ACC112 (cell line): Measurements from ENCODE around the gene DTYMK.

Experiments
- H2AFZ ChIP-seq: fragments of 200-600 bp; sonication (generic); one replicate; pipeline ENCODE4 v1.6.0; 2017; ENCODE audit warnings: antibody characterized with exemption, low read length; ENCODE audit not compliant: unreplicated experiment
- H3K27ac ChIP-seq: fragments of 200-600 bp; sonication (generic); 2 replicates; pipeline ENCODE4 v1.5.1; 2014; ENCODE audit warnings: low read depth, mild to moderate bottlenecking, antibody characterized with exemption, low read length, moderate library complexity
- H3K27me3 ChIP-seq: fragments of 200-600 bp; sonication (generic); 2 replicates; pipeline ENCODE4 v1.6.1; 2014; ENCODE audit warnings: mild to moderate bottlenecking, antibody characterized with exemption, low read length, moderate library complexity, mixed read lengths; ENCODE audit not compliant: insufficient read depth
- H3K36me3 ChIP-seq: fragments of 200-600 bp; sonication (generic); 2 replicates; pipeline ENCODE4 v1.6.1; 2016; ENCODE audit warnings: mild to moderate bottlenecking, antibody characterized with exemption, low read length, moderate library complexity, mixed read lengths; ENCODE audit not compliant: insufficient read depth
- H3K4me1 ChIP-seq: fragments of 200-600 bp; sonication (generic); one replicate; pipeline ENCODE4 v1.6.1; 2016; ENCODE audit warnings: low read length, mixed read lengths; ENCODE audit not compliant: insufficient read depth, unreplicated experiment, control insufficient read depth
- H3K4me3 ChIP-seq: fragments of 200-600 bp; sonication (generic); 2 replicates; pipeline ENCODE4 v1.5.1; 2014; ENCODE audit warnings: mild to moderate bottlenecking, low read depth, low read length
- H3K79me2 ChIP-seq: fragments of 200-600 bp; sonication (generic); one replicate; pipeline ENCODE4 v1.6.0; 2016; ENCODE audit warnings: low read length; ENCODE audit not compliant: control insufficient read depth, unreplicated experiment, insufficient read depth

Gene DTYMK

DNA sequence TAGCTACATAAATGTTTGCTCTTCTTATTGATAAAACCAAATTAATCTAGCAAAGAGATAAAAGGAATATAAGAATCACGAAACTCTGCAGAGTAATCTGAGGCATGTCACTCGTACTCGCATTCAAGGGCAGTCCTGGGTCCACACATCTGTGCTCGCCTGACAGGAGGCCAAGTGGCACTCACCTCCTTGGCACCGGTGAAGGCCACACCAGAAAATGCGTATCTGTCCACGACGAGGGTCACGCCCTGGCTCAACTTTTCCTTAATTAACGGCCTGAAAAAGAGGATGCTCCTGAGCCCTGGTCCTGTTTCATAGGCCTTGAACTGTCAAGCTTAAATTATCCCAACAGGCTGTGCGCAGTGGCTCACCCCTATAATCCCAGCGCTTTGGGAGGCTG lies 6.6 kb downstream of the DTYMK start:
- no peaks in the 10 kb centered on the region for H3K27me3 ChIP-seq
- peak overlapping the region; percentile 72 for H3K27ac ChIP-seq
- H3K36me3 ChIP-seq, result peaks cover 23% of the 10 kb centered on the region; the same call in 1 of the 2 replicates

DNA sequence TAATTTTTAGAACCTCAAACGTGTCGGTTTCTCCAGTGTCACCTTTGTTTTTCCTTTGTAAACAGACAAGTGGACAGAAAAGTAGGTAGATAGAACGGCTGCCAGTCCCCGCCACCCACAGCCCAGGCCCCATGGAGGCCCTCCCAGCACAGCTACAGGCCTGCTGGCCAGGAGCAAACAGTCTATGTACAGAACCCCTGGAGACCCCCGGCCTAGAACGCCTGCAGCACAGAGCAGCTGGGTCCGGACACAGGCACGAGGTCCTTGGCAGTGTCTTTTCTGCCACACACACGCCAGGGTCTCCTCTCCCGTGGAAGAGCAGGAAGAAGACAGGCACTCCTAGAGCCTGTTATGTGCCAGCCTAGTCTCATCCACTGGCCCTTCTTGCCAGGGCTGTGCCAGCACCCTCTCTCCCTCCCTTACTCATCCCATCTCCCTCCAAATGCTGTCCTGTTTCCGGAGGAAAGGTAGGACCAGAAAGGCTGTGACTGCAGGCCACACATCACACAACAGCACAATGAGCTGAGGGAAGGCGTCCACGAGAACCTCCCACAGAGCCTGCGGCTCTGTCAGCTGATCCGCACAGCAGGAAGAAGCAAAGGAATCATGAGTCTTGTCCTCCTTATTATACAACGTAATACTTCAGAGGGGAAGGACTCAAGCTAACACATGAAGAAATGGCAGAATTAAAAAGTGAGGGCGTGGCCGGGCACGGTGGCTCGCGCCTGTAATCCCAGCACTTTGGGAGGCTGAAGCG lies 7.7 kb downstream of the DTYMK start:
- H2AFZ ChIP-seq, result no peak overlapping the region
- no peak overlapping the region for H3K4me3 ChIP-seq
- H3K27me3 ChIP-seq, result no peaks in the 10 kb centered on the region
- H3K36me3 ChIP-seq, result 0 out of 2 replicates have a peak, but pooled peaks cover 19% of the 10 kb centered on the region
- H3K79me2 ChIP-seq, result peaks cover 19% of the 10 kb centered on the region
- H3K27ac ChIP-seq, result no peak overlapping the region
- H3K4me1 ChIP-seq, result peaks cover 17% of the 10 kb centered on the region

More for the DNA sequence above, 6.6 kb downstream of the DTYMK start:
- Histone ChIP-seq H3K4me1 (peaks cover 17% of the 10 kb centered on the region), H3K79me2 (peaks cover 29% of the 10 kb centered on the region), H3K4me3 (no peak overlapping the region), H2AFZ (no peak overlapping the region)

DNA sequence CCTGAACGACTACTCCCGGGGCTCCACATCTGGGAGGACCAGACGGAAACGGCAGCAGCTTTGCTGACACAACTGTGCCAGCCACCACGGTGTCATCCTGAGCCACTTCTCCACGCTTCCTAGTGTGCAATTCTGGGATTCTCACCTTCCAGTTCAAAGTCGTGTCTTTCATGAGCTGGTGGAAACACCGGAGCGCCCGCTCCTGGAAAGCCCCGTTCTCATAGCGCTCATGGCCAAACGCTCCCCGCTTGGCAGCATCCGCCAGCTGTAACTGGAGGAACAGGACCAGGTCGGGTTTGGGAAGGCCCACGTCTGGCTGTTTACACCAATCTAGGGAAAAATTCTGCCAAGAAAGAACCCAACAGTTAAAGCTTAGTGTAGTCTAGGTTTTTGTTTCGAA lies 8.3 kb downstream of the DTYMK start:
- Histone ChIP-seq H3K27ac (no peak overlapping the region), H3K27me3 (no peaks in the 10 kb centered on the region), H3K36me3 (0 out of 2 replicates have a peak, but pooled peaks cover 16% of the 10 kb centered on the region), H3K4me1 (peaks cover 17% of the 10 kb centered on the region), H3K79me2 (peaks cover 16% of the 10 kb centered on the region), H3K4me3 (no peak overlapping the region), H2AFZ (no peak overlapping the region)

DNA sequence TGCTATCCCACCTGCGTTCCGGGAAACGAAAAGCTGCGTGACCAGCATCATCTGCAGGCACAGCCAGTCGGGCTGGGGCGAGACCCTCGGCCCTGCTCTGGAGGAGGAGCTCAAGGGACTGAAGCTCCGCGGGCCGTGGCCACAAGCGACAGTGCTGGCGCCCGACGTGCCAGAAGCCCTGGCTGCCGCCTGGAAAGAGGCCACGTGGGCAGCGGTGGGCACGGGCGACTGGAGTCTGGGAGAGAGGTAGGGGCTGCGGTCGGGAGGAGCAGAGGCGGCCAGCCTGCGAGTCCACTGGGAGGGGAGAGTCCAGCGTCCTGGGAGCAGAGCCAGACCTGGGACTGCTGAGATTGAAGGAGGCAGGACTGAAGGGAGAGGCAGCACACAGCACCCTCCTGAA lies 9.2 kb downstream of the DTYMK start:
- Histone ChIP-seq H3K79me2 (peaks cover 12% of the 10 kb centered on the region), H3K27me3 (no peaks in the 10 kb centered on the region), H2AFZ (no peak overlapping the region), H3K27ac (no peak overlapping the region), H3K4me3 (no peak overlapping the region), H3K36me3 (0 out of 2 replicates have a peak, but pooled peaks cover 13% of the 10 kb centered on the region), H3K4me1 (peaks cover 17% of the 10 kb centered on the region)

- peaks cover 12% of the 10 kb centered on the region for H3K79me2 ChIP-seq
- no peak overlapping the region for H2AFZ ChIP-seq
- 0 out of 2 replicates have a peak, but pooled peaks cover 13% of the 10 kb centered on the region for H3K36me3 ChIP-seq
- no peaks in the 10 kb centered on the region for H3K27me3 ChIP-seq
- no peak overlapping the region for H3K4me3 ChIP-seq
- peaks cover 11% of the 10 kb centered on the region for H3K4me1 ChIP-seq
- H3K27ac ChIP-seq, result no peak overlapping the region
Measured at GRCh38 chr2:241676665-241677064, 9.9 kb downstream of the DTYMK start.

DNA sequence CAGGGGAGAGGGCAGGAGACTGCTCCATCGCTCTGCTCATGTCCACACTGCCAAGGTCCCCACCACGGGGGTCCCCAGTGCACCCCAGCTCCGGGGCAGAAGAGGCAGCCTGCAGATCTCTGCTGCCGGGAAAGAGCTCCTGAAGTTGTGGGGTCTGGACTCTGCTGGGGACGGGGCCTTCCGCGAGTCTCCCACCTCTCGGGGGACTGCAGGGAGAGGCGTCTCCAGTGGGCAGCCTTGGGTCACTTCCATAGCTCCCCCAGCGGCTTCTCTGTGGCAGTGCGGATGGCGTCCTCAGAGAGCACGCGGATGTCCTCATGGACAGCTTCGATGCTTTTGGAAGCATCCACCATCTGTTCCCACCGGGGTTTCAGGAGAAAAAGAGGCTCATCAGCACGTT lies 10.7 kb downstream of the DTYMK start:
- 0 out of 2 replicates have a peak, but pooled peaks cover 13% of the 10 kb centered on the region for H3K36me3 ChIP-seq
- peaks cover 4% of the 10 kb centered on the region for H3K4me1 ChIP-seq
- H3K79me2 ChIP-seq, result peaks cover 12% of the 10 kb centered on the region
- no peaks in the 10 kb centered on the region for H3K27me3 ChIP-seq
- H3K4me3 ChIP-seq, result no peak overlapping the region
- no peak overlapping the region for H2AFZ ChIP-seq
- no peak overlapping the region for H3K27ac ChIP-seq

GRCh38 chr2:241673797-241674725 lies 12.6 kb downstream of the DTYMK start:
- Histone ChIP-seq H2AFZ (no peak overlapping the region), H3K27me3 (no peaks in the 10 kb centered on the region), H3K79me2 (peaks cover 3% of the 10 kb centered on the region), H3K4me3 (no peak overlapping the region), H3K4me1 (no peaks in the 10 kb centered on the region), H3K27ac (no peak overlapping the region), H3K36me3 (0 out of 2 replicates have a peak, but pooled peaks cover 7% of the 10 kb centered on the region)

DNA sequence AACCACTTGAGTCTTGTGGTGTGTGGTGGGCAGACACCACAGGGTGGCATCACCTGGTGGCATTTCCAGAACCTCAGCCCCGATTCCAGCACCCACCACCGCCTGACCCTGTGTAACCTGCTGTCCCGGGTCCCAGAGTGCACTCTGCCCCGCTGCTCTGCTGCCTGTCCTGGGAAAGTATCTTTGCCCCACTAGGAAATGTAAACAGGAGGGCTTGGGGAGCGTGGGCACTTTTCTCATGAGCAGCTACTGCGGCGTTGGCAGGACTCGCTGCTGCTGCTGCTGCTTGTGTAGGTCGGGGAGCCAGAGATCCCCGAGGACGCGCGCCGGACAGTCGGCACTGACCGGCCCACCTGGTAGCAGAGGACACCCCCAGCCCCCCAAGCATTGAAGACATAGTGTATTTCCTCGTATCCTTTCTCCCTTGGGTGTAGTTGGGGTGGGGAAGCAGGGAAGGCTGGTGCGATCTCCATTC lies 13.4 kb downstream of the DTYMK start:
- Histone ChIP-seq H3K4me3 (no peak overlapping the region), H3K27ac (no peak overlapping the region), H3K27me3 (no peaks in the 10 kb centered on the region), H3K4me1 (no peaks in the 10 kb centered on the region), H2AFZ (no peak overlapping the region), H3K79me2 (no peaks in the 10 kb centered on the region), H3K36me3 (peaks cover 4% of the 10 kb centered on the region; the same call in 1 of the 2 replicates)

DNA sequence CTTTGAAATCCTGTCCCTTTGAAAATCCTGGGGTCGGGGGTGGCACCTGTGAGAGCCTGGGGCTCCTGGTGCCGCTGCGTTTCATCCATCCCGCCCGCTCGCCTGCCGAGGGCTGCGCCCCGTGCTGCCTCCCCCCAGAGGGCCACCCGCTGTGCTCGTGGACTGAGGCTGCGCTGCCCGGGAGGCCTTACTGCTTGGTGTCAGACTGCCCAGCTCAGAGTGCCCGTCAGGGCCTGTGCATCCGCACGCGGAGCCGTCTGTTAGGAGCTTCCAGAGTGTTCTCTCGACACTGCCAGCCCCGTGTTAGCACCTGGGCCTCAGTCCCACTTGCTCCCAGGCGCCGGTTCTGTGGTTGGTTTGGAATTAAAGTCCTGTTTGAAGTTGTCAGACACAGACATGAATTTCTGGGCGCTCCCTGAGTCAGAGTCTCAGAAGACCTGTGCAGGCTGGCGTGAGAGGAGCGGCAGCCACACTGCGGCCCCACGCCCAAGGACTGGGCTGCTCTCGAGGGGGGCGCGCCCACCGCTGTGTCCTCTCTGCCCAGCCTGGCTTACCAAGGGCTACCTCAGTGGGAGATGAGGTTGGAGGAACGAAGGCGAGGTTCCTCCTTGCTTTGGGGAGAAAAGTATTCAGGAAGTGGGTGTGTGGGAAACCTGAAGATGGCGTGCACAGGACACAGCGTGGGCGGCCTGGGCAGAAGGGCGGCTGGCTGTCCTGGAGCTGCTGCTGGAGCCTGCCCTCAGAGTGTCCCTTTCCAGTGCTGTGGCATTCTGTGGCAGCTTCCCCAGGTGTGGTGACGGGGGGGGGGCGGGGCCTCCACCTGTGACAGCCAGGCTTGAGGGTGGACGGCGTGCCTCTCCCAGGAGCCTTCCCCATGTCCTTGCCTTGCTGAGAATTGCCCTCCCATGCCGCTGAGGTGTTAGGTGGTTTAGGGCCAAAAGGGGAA lies 14.1 kb downstream of the DTYMK start:
- Histone ChIP-seq H3K79me2 (no peaks in the 10 kb centered on the region), H2AFZ (no peak overlapping the region), H3K27ac (no peak overlapping the region), H3K4me3 (no peak overlapping the region), H3K4me1 (no peaks in the 10 kb centered on the region), H3K36me3 (peaks cover 3% of the 10 kb centered on the region; the same call in 1 of the 2 replicates), H3K27me3 (no peaks in the 10 kb centered on the region)
